ENCODE data around the gene OR14A16.
A peak's percentile ranks its signal among the peaks of the same experiment; 100 is the strongest.

OR14A16 gene

GRCh38 chr1:247824023-247824422, at the start of gene OR14A16:
TSS of gene OR14A16 (minus strand) at chr1:247824119. CDS start at chr1:247815729, 8,390 bp downstream.
- no peak for DNase-seq

- no peak for DNase-seq
Measured at GRCh38 chr1:247865416-247865815, 41.5 kb upstream of the OR14A16 start.

- no peak for DNase-seq
Measured at GRCh38 chr1:247864644-247865043, 40.7 kb upstream of the OR14A16 start.

- no peak for DNase-seq
Measured at GRCh38 chr1:247862756-247863155, 38.8 kb upstream of the OR14A16 start.

- DNase-seq: no peak
Measured at GRCh38 chr1:247857985-247858619, 34.2 kb upstream of the OR14A16 start.

GRCh38 chr1:247857069-247857984, 33.4 kb upstream of the OR14A16 start, which contains the start of gene TRIM58:
TSS of gene TRIM58 (plus strand) at chr1:247857187. CDS start at chr1:247857247, 60 bp downstream.
- peak; percentile 18 for DNase-seq

- DNase-seq: no peak
Measured at GRCh38 chr1:247855911-247856310, 32.0 kb upstream of the OR14A16 start.

GRCh38 chr1:247854899-247855545, 31.1 kb upstream of the OR14A16 start:
- no peak for DNase-seq

GRCh38 chr1:247849616-247850015, 25.7 kb upstream of the OR14A16 start:
- DNase-seq: no peak

GRCh38 chr1:247848346-247848745, 24.4 kb upstream of the OR14A16 start:
- DNase-seq: no peak

GRCh38 chr1:247845693-247846017, 21.7 kb upstream of the OR14A16 start:
- DNase-seq: no peak

GRCh38 chr1:247845011-247845692, 21.2 kb upstream of the OR14A16 start:
- DNase-seq: no peak

- DNase-seq: no peak
Measured at GRCh38 chr1:247843411-247843810, 19.5 kb upstream of the OR14A16 start.

GRCh38 chr1:247841796-247842195, 17.9 kb upstream of the OR14A16 start, which contains the start of gene OR11L1:
TSS of gene OR11L1 (minus strand) at chr1:247841896. CDS start at chr1:247841896, 0 bp downstream.
- no peak for DNase-seq

GRCh38 chr1:247840818-247841217, 16.9 kb upstream of the OR14A16 start:
- DNase-seq: no peak

GRCh38 chr1:247833601-247834000, 9.7 kb upstream of the OR14A16 start:
- no peak for DNase-seq

GRCh38 chr1:247829656-247830055, 5.7 kb upstream of the OR14A16 start:
- DNase-seq: no peak

GRCh38 chr1:247825362-247825761, 1.4 kb upstream of the OR14A16 start:
- no peak for DNase-seq

- no peak for DNase-seq
Measured at GRCh38 chr1:247822060-247822459, 1.9 kb downstream of the OR14A16 start.

- DNase-seq: no peak
Measured at GRCh38 chr1:247812637-247813036, 11.3 kb downstream of the OR14A16 start.

- DNase-seq: no peak
Measured at GRCh38 chr1:247797518-247797917, 26.4 kb downstream of the OR14A16 start.

GRCh38 chr1:247769603-247770002, 54.3 kb downstream of the OR14A16 start:
- no peak for DNase-seq
